ENCODE data around the gene NUDT5. TPM values are rescaled to one million over a fixed set of nuclear protein-coding genes. Genes with fewer than 3 reads are reported as not detected.
A peak's percentile ranks its signal among the peaks of the same experiment; 100 is the strongest.
"Not testable (repeated sequence)": the region's sequence is repeated elsewhere in the genome, so short reads cannot be mapped to it uniquely, and the experiment has no call there.

NUDT5 gene
- 34.4 and 37.3 TPM in 2 replicates for total RNA-seq

DNA sequence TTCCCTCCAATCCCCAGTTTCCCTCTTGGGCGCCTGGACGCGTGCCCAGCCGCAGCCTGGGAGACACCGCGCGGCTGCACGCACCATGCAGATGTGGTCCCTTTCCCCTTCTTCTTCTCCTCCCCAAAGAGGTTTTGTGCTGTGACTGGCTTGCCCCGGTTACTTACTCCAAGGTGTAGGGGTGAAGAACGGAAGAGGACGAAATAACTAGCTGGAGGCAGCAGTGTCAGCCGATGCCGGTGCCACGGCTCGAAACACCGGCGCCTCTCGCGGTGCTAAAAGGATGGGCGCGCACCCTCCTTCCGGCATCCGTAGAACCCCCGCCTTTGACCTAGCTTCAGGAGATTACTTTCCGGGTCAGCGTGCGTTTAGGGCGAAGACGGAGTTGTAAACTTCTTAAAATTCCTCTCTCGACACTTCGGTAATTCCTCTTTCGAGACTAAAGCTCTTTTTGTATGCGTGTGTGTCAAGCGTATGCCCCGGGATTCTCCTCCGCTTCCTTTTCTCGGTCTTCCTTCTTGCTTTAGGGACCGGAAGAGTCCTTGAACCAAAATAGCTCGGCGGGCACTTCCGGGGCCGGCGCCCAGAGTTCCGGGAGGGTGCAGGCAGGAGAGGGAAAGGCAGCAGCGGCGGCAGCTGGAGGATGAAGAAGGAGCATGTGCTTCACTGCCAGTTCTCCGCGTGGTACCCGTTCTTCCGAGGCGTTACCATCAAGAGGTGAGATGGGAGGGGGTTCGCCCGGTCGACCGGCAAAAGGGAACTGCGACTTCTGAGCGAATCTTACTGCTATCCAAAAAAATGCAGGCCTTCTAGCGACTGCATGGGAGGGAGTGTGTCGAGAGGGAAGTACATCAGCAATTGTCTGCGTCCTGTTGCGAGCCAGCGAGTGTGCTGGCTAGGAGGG lies at the start of gene NUDT5, which contains the start of gene CDC123:
Gene NUDT5, minus strand, starts transcription at position 289 of the 904 bp plus-strand sequence. CDS start 9,600 bp downstream, outside the sequence.
Gene CDC123, plus strand, starts transcription at position 586 of the 904 bp plus-strand sequence. Its CDS starts 58 bp downstream, at position 644.
- DNase-seq (ENCODE audit: low read depth in 2 of 2) = peak; percentile 81 to 91

- DNase-seq (ENCODE audit: low read depth in 2 of 2) = no peak
These were observed 48.4 kb upstream of the NUDT5 start for GRCh38 chr10:12243864-12244620.

GRCh38 chr10:12241810-12242529 lies 46.3 kb upstream of the NUDT5 start:
- peak in 1 of 2 donors; percentile 5 for DNase-seq (ENCODE audit: low read depth in 2 of 2)

DNA sequence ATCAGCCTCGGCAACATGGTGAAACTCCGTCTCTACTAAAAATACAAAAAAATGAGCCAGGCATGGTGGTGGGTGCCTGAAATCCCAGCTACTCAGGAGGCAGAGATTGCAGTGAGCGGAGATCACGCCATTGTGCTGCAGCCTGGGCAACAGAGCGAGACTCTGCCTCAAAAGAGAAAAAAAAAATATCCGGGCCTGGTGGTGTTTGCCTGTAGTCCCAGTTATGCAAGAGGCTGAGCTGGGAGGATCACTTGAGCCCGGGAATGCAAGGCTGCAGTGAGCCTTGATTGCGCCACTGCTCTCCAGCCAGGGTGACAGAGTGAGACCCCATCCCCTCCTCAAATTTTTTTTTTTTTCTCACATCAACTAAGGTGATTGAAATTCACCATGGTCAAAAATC lies 43.1 kb upstream of the NUDT5 start:
- no peak for DNase-seq (ENCODE audit: low read depth in 2 of 2)

- no peak for DNase-seq (ENCODE audit: low read depth in 2 of 2)
These were observed 41.9 kb upstream of the NUDT5 start for GRCh38 chr10:12237265-12238220.

DNA sequence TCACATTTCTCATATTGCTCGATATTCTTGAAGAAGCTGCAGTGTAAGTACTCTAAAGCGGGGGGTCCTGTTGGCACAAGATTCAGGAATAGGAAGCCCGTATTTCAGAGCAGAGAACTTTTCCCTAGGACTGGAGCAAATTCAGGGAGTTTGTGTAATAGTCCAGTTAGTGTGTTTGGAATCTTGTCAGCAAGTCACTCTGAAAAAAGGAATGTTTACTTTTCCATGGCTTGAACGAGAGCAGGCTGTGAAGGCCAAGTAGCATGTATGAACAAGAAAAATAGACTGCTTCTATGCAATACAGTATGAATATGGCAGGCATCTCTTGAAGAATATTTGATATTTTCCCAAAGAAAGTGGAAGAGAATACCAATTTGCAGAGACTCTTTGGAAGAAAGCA lies 40.1 kb upstream of the NUDT5 start:
- peak in 1 of 2 donors; percentile 48 for DNase-seq (ENCODE audit: low read depth in 2 of 2)

DNA sequence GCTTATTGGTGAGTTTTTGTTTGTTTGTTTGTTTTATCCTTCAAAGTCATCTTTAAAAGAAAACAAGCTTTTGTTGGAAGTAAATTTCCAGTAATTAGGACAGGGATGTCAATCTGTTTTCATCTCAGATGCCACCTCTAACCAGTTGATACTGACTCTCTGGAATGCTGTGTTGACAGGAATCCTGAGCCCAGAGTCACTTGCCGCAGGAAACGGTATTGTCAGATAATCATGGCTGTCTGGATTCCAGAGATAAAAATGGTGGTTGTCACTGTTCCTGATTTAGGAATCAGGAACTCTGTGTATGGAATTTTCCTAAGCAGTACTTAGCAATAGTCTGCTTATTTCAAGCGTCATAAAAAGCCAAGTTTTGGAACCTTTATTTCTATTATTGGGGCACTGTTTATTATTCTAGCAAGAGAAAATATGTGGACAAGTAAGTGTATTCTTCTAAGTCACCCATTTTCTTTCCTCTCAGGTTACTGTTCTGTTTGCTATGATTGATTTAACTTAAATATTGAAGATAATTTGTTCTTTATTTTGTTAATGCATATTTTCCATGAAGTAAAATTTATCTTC lies 39.5 kb upstream of the NUDT5 start:
- peak; percentile 48 to 95 for DNase-seq (ENCODE audit: low read depth in 2 of 2)

- not testable (repeated sequence) for DNase-seq (ENCODE audit: low read depth in 2 of 2)
These were observed 39.0 kb upstream of the NUDT5 start for GRCh38 chr10:12234687-12235086.

- DNase-seq (ENCODE audit: low read depth in 2 of 2) = no peak
These were observed 33.2 kb upstream of the NUDT5 start for GRCh38 chr10:12228851-12229250.

DNA sequence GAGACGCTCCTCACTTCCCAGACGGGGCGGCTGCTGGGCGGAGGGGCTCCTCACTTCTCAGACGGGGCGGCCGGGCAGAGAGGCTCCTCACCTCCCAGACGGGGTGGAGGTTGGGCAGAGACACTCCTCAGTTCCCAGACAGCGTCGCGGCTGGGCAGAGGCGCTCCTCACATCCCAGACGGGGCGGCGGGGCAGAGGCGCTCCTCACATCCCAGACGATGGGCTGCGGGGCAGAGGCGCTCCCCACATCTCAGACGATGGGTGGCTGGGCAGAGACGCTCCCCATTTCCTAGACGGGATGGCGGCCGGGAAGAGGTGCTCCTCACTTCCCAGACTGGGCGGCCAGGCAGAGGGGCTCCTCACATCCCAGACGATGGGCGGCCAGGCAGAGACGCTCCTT lies 30.7 kb upstream of the NUDT5 start:
- not testable (repeated sequence) for DNase-seq (ENCODE audit: low read depth in 2 of 2)

- DNase-seq (ENCODE audit: low read depth in 2 of 2) = no peak
These were observed 29.8 kb upstream of the NUDT5 start for GRCh38 chr10:12225444-12225843.

DNA sequence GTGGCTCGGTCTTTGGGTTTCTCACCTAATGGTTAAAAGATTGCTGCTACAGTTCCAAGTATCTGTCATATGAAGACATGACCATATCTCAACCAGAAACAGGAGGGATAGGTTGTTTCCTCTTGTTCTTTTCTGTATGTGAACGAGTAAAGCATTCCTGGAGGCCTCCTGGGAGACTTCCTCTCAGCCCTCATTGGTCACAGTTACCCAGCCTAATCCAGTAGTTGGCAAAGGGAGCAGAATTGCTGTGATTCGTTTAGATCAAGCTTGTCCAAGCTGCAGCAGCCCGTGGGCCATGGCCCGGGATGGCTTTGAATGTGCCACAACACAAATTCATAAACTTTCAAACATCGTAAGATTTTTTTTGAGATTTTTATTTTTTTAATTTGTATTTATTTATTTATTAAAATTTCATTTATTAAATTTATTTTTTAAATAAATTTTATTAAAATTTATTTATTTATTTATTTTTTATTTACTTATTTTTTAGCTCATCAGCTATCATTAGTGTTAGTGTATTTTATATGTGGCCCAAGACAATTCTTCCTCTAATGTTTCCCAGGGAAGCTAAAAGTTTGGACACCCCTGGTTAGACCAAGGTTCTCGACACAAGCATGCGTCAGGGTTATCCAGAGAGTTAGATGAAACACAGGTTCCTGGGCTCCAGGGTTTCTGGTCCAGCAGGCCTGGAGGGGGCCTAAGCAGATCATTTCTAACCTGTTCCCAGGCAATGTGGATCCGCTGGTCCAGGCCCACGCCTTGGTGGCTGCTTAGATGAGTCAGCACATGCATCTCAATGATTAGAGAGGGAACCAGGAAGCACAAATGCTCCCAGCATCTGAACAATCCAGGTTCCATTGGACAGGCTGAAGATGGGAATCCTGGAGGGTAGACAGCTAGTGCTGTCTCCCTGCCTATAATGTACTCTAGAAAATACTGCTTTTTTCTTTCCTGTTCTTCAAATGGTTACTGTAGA lies 25.9 kb upstream of the NUDT5 start:
- peak in 1 of 2 donors; percentile 35 for DNase-seq (ENCODE audit: low read depth in 2 of 2)

- DNase-seq (ENCODE audit: low read depth in 2 of 2) = no peak
These were observed 23.3 kb upstream of the NUDT5 start for GRCh38 chr10:12218991-12219390.

DNA sequence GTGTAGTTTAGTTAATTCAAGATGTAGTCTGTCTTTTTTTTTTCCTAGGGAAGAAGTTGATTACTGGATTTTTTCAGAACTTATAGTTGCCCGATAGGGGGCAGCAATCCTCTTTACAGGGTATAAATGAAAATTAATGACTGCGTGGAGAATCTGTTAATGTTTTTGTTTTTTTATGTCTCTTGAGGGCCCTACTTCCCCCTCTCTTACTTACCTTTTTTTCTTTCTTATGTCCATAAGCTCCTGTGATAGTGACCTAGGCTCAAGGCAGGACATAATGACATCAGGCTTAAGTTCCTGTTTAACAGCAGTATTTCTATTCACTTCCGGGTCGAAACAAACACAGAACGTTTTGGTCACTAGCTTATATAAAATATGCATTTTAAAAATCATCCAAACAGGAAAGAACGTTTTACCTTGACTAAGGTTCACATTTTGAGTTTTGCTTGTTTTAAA lies 19.1 kb upstream of the NUDT5 start:
- peak; percentile 73 to 77 for DNase-seq (ENCODE audit: low read depth in 2 of 2)

DNA sequence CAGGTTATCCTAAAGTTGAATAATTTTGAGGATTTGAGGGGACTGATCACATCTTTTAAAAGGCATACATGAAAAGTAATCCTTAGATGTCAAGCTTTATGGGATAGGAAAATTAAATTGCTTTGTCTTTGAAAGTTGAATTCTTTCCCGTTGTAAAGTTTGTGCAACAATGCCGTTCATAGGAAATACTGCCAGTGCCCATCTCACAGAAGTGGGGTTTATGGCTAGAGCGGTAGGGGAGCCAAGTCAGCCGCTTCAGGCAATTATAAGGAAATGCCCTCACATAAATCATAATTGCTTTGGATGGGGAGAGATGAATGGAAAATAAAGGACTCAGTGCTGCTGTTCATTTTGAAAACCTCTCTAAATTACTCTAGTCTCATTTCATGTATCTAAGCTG lies 18.4 kb upstream of the NUDT5 start:
- DNase-seq (ENCODE audit: low read depth in 2 of 2) = peak in 1 of 2 donors; percentile 53

- DNase-seq (ENCODE audit: low read depth in 2 of 2) = no peak
These were observed 17.9 kb upstream of the NUDT5 start for GRCh38 chr10:12213621-12214020.

DNA sequence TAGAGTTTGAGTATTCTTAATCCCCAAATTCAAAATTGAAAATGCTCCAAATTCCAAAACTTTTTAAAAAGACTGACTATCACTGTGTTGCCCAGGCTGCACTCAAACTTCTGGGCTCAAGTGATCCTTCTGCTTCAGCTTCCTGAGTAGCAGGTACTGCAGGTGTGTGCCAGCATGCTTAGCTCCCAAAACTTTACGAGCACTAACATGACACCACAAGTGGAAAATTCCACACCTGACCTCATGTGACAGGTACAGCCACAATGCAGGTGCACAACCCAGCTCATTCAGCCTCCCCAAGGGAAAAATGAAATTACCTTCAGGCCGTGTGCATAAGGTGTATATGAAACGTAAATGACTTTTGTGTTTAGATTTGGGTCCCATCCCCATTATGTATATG lies 16.8 kb upstream of the NUDT5 start:
- DNase-seq (ENCODE audit: low read depth in 2 of 2) = no peak

DNA sequence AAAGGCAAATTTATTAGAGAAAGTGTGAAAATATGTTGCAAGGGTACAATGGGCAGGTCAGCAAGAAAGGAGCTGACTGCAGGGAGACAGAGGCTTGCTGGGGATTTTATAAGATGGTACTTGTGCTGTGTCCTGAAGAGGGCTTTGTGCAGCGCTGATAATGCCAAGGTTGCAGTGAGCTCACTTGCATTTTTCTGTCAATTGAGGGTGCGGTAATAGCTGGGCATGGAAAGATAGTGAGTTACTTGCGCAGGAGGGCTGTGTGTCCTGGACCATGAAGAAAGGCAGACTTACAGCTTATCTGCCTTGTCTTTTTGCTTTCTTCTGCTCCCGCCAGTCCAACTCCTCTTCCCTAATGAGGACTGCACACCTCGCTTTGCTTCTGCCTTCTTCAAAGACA lies 12.8 kb upstream of the NUDT5 start:
- no peak for DNase-seq (ENCODE audit: low read depth in 2 of 2)

DNA sequence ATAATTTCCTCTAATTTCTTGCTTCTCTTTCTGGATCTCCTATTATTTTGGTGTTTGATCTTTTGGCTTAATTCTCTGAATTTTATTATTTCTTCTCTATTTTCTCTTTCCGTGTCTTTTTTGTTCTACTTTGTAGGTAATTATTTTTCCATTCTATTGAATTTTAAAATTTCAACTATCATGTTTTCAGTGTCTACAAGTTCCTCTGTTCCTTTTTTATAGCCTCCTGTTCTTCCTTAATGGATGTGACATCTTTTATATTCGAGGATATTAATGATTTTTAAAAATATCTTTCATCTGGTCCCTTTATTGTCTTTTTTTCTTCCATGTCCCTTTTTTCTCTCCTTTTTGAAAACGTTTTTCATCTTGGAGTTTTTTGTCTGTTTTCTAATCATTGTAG lies 11.4 kb upstream of the NUDT5 start:
- DNase-seq (ENCODE audit: low read depth in 2 of 2) = no peak

Measured in lung microvascular endothelial cell (primary cell).